ENCODE measurements around the gene SFRP5. TPM values are rescaled to one million over a fixed set of nuclear protein-coding genes. Genes with fewer than 3 reads are reported as not detected.

The SFRP5 gene
- total RNA-seq, 1 experiment from 2014 or later, result not detected

DNA sequence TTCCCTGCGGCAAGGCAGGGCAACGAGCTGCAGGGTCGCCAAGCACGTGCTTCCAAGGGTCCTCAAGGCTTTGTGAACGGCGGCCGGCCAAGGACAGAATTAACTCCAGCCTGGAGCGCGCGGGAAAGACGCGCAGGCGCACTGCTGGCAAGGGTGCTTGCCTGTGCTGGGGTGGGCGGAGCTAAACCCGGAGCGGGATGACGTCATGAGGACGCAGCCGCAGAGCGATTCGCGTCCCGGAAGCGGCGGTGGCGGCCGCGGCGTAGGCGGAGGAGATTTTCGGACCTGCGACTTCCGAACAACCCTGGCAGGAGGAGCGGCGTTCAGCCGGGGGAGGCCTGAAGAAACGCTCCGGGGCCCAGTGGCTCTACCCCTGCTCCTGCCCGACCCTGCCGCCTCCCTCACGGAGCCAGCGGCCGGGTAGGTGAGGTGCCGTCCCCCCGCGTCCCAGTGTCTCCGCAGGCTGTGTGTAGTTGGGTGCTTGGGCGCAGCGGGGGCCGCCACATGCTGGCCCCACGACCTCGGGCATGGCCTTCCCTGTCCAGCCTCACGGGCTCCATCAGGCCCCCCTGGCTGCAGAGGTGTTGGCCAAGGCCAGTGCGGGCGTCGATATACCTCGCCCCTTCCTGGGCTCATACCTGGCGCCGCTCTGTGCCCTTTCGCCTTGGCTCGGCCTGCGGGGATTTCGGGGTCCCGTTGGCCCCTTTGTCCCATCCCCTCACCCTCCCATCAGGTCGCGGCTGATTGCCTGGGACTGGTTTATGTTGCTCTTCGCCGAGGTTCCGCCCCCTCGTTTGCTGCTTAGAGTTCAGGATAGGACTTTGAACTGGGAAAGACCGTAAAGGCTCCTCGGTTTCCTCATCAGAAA lies 34.7 kb downstream of the SFRP5 start, which contains the start of gene ZFYVE27 (continued):
- TF ChIP-seq EGR1 (IDR thresholded peaks at IDR 0.05; ENCODE audit: low read depth), result peak; percentile 96

DNA sequence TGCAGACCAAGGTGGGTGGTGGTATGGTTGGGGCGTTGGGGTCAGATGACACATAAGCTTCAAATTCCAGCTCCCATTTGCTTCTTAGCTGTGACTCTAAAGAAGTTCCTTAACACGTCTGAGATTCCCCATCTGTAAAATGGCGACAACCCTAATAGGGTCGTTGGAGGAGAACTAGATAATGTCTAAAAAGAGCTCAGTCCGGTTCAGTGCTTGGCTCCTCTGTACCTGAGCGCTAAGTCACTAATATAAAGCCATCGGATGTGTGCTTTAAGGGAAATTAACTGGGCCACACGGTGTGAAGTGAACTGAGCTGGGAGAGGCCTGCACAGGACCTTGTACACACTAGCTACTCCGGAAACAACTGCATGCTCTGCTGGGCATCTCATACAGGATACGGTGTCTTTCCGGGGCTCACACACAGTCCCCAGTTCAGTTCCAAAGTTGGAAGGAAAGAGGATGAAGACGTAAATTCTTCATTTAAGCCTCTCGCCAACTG lies 35.3 kb downstream of the SFRP5 start:
- H3K9me2 ChIP-seq (ENCODE audit: insufficient read depth), result no peaks in the 10 kb centered on the region
- TSS peak; percentile 93 for BruUV-seq (replicated peaks)
- no peaks in the 10 kb centered on the region for H3K9me3 ChIP-seq (ENCODE audit: control insufficient read depth in 1 of 2, insufficient read depth in 1 of 2, low read depth in 1 of 2, low read length in 2 of 2)
- no peak for TF ChIP-seq EZH2phosphoT487 (IDR thresholded peaks at IDR 0.05; ENCODE audit: borderline replicate concordance)
- POLR2A ChIA-PET, result interaction anchor here (1.0 to 1.9 kb wide), 6 partner anchors 11 to 133 kb away, joined by 3 to 9 read pairs (median 6); partner anchors contain the start of genes AVPI1 and MARVELD1
- H3K36me3 ChIP-seq (ENCODE audit: control insufficient read depth in 1 of 2, insufficient read depth in 2 of 2, low read length in 2 of 2), result peaks cover 11 to 18% of the 10 kb centered on the region in 2 experiments; a peak in 3 of 4 replicates
- no peaks in the 10 kb centered on the region for H4K20me1 ChIP-seq (ENCODE audit: insufficient read depth)
- peak; percentile 39 for ATAC-seq
- intact Hi-C loops (cut with micrococcal nuclease), result no loop called here
- H2AFZ ChIP-seq (ENCODE audit: low read depth, low read length, poor library complexity, severe bottlenecking), result peak overlapping the region; percentile 10
- H3K79me2 ChIP-seq (ENCODE audit: insufficient read depth, low read length), result peaks cover 42% of the 10 kb centered on the region
- H3K4me2 ChIP-seq (ENCODE audit: low read length), result peak overlapping the region; percentile 85
- DNase-seq (ENCODE audit: low read depth, low spot score), result no peak
- no peaks in the 10 kb centered on the region for H3K27me3 ChIP-seq (ENCODE audit: insufficient read depth, low read length)
- RAD21 ChIA-PET (ENCODE audit: low non-redundant PET in 1 of 2, low total read pairs in 2 of 2, uncharacterized antibody in 2 of 2, unreplicated experiment in 2 of 2), result no interaction called here
- no peak overlapping the region for H3K9ac ChIP-seq (ENCODE audit: low read length)
- H3K4me3 ChIP-seq (replicated peaks in 1 of 2; ENCODE audit: low read depth in 1 of 2, low read length in 2 of 2), result peak overlapping the region in 1 of 2 experiments; percentile 83; a peak in 1 of 4 replicates
- H3K4me1 ChIP-seq (ENCODE audit: control insufficient read depth in 1 of 2, insufficient read depth in 2 of 2, low read length in 2 of 2), result peaks cover 9 to 19% of the 10 kb centered on the region in 2 experiments
- CTCF ChIA-PET, result interaction anchor here (1.0 to 3.1 kb wide), 6 partner anchors 27 to 305 kb away, joined by 3 to 7 read pairs (median 6); partner anchors contain the start of gene AVPI1
- no peak overlapping the region for H3K27ac ChIP-seq (ENCODE audit: low read depth, low read length)

DNA sequence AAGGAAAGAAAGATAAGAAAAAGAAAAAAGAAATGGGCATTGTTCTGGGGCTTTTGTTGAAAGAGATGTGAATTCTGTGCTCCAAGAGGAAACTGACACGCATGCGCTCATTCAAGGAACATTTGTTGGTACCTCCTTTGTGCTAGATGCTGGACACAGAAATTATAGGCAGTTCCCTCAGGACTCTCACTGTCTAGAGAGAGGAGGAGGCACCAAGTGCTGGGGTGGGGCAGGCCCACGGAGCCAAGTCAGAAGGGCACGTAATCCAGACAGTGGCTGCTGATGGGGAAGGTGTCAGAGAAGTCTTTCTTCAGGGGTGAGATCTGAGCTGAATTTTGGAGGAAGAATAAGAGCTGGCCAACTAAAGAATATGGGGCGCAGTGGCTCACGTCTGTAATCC lies 37.8 kb downstream of the SFRP5 start:
- no peak for ATAC-seq
- Histone ChIP-seq H3K4me1 (ENCODE audit: control insufficient read depth in 1 of 2, insufficient read depth in 2 of 2, low read length in 2 of 2) (peaks cover 9 to 19% of the 10 kb centered on the region in 2 experiments), H3K79me2 (ENCODE audit: insufficient read depth, low read length) (peaks cover 19% of the 10 kb centered on the region), H3K9me2 (ENCODE audit: insufficient read depth) (no peaks in the 10 kb centered on the region), H4K20me1 (ENCODE audit: insufficient read depth) (no peaks in the 10 kb centered on the region), H3K9me3 (ENCODE audit: control insufficient read depth in 1 of 2, insufficient read depth in 1 of 2, low read depth in 1 of 2, low read length in 2 of 2) (no peaks in the 10 kb centered on the region), H2AFZ (ENCODE audit: low read depth, low read length, poor library complexity, severe bottlenecking) (no peak overlapping the region), H3K9ac (ENCODE audit: low read length) (no peak overlapping the region), H3K4me3 (replicated peaks in 1 of 2; ENCODE audit: low read depth in 1 of 2, low read length in 2 of 2) (no peak overlapping the region), H3K4me2 (ENCODE audit: low read length) (no peak overlapping the region), H3K27ac (ENCODE audit: low read depth, low read length) (no peak overlapping the region), H3K36me3 (ENCODE audit: control insufficient read depth in 1 of 2, insufficient read depth in 2 of 2, low read length in 2 of 2) (peaks cover under 1 to 4% of the 10 kb centered on the region in 2 experiments; a peak in 2 of 4 replicates), H3K27me3 (ENCODE audit: insufficient read depth, low read length) (no peaks in the 10 kb centered on the region)
- RAD21 ChIA-PET (ENCODE audit: low non-redundant PET in 1 of 2, low total read pairs in 2 of 2, uncharacterized antibody in 2 of 2, unreplicated experiment in 2 of 2), result interaction anchor here (0.9 to 1.4 kb wide), 3 partner anchors 33 to 162 kb away, joined by 3 read pairs; partner anchors contain the start of genes ANKRD2 (in 1 of the 2) and AVPI1 (in 1 of the 2)
- CTCF ChIA-PET, result interaction anchor here (1.4 to 5.7 kb wide), 3 partner anchors 25 to 57 kb away, joined by 6 to 44 read pairs (median 7); no protein-coding TSS in a partner anchor
- POLR2A ChIA-PET, result interaction anchor here (1.6 kb wide), 1 partner anchor 19 kb away, joined by 4 read pairs; no protein-coding TSS in a partner anchor
- DNase-seq (ENCODE audit: low read depth, low spot score), result no peak
- intact Hi-C loops (cut with micrococcal nuclease), result no loop called here
- BruUV-seq (replicated peaks), result no TSS peak
- TF ChIP-seq EGR1 (IDR thresholded peaks at IDR 0.05; ENCODE audit: low read depth) (no peak), JUND (IDR thresholded peaks at IDR 0.05) (no peak), ELF1 (IDR thresholded peaks at IDR 0.05; ENCODE audit: borderline replicate concordance, low read depth) (no peak), CBX3 (IDR thresholded peaks at IDR 0.05; ENCODE audit: low read depth) (no peak), ZFX (IDR thresholded peaks at IDR 0.05) (no peak)
- TF ChIP-seq, protein P1, sequence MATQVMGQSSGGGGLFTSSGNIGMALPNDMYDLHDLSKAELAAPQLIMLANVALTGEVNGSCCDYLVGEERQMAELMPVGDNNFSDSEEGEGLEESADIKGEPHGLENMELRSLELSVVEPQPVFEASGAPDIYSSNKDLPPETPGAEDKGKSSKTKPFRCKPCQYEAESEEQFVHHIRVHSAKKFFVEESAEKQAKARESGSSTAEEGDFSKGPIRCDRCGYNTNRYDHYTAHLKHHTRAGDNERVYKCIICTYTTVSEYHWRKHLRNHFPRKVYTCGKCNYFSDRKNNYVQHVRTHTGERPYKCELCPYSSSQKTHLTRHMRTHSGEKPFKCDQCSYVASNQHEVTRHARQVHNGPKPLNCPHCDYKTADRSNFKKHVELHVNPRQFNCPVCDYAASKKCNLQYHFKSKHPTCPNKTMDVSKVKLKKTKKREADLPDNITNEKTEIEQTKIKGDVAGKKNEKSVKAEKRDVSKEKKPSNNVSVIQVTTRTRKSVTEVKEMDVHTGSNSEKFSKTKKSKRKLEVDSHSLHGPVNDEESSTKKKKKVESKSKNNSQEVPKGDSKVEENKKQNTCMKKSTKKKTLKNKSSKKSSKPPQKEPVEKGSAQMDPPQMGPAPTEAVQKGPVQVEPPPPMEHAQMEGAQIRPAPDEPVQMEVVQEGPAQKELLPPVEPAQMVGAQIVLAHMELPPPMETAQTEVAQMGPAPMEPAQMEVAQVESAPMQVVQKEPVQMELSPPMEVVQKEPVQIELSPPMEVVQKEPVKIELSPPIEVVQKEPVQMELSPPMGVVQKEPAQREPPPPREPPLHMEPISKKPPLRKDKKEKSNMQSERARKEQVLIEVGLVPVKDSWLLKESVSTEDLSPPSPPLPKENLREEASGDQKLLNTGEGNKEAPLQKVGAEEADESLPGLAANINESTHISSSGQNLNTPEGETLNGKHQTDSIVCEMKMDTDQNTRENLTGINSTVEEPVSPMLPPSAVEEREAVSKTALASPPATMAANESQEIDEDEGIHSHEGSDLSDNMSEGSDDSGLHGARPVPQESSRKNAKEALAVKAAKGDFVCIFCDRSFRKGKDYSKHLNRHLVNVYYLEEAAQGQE (IDR thresholded peaks at IDR 0.05; ENCODE audit: low read depth), result no peak
- TF ChIP-seq, protein P2, sequence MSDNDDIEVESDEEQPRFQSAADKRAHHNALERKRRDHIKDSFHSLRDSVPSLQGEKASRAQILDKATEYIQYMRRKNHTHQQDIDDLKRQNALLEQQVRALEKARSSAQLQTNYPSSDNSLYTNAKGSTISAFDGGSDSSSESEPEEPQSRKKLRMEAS (IDR thresholded peaks at IDR 0.05), result no peak
- TF ChIP-seq, protein P3, sequence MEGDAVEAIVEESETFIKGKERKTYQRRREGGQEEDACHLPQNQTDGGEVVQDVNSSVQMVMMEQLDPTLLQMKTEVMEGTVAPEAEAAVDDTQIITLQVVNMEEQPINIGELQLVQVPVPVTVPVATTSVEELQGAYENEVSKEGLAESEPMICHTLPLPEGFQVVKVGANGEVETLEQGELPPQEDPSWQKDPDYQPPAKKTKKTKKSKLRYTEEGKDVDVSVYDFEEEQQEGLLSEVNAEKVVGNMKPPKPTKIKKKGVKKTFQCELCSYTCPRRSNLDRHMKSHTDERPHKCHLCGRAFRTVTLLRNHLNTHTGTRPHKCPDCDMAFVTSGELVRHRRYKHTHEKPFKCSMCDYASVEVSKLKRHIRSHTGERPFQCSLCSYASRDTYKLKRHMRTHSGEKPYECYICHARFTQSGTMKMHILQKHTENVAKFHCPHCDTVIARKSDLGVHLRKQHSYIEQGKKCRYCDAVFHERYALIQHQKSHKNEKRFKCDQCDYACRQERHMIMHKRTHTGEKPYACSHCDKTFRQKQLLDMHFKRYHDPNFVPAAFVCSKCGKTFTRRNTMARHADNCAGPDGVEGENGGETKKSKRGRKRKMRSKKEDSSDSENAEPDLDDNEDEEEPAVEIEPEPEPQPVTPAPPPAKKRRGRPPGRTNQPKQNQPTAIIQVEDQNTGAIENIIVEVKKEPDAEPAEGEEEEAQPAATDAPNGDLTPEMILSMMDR (IDR thresholded peaks at IDR 0.05 in 2 of 3, conservative IDR thresholded peaks at IDR 0.05 in 1 of 3; ENCODE audit: borderline replicate concordance in 1 of 3, insufficient read depth in 1 of 3, low read depth in 2 of 3, low read length in 2 of 3), result no peak

Measured in HCT116 (cell line).